ENCODE data around the gene NHSL2.

DNA sequence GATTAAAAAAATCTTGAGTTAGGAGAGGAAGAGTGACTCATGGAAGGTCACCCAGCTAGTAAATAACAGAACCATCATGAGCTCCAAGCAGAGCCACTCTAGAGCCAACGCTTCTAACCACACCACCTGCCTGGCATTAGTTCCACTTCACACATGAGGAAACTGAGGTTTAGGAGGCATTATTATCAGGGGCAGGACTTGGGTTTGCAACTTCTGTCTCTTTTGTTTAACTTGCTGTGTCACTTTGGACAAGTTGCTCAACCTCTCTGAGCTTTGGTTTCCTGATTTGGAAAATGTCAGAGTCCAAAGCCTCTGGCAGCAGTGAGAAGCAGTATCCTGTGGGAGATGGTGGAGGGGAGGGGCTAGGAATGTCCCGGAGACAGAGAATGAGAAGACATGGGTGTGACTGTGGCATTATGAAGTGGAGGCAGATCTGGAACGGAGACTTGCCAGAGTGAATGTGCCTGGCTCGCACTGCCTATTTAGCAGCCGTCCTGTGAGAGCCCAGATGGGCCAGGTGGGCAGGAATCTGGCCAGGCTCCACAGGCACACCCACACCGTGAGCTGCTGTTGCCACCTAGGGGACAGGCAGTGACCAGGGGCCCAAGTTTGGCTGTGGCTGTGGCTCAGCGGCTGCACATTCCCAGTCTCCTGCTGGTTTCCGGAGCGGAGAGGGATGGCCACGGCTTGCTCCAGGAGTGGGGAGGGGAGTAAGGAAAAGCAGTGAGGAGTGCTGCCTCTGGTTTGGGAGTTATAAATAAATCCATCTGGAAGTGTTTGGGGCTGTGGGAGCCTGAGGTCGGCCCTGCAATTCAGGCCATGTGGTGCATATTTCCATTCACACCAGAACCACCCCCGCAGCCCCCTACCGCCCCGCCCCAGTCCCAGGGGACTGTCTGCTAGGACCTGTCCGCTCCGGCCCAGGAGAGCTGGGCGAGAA lies 93.4 kb downstream of the NHSL2 start:
- TF ChIP-seq, protein P1, sequence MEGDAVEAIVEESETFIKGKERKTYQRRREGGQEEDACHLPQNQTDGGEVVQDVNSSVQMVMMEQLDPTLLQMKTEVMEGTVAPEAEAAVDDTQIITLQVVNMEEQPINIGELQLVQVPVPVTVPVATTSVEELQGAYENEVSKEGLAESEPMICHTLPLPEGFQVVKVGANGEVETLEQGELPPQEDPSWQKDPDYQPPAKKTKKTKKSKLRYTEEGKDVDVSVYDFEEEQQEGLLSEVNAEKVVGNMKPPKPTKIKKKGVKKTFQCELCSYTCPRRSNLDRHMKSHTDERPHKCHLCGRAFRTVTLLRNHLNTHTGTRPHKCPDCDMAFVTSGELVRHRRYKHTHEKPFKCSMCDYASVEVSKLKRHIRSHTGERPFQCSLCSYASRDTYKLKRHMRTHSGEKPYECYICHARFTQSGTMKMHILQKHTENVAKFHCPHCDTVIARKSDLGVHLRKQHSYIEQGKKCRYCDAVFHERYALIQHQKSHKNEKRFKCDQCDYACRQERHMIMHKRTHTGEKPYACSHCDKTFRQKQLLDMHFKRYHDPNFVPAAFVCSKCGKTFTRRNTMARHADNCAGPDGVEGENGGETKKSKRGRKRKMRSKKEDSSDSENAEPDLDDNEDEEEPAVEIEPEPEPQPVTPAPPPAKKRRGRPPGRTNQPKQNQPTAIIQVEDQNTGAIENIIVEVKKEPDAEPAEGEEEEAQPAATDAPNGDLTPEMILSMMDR (IDR thresholded peaks at IDR 0.05) = no peak
- TF ChIP-seq POLR2AphosphoS5 (IDR thresholded peaks at IDR 0.05) = no peak
- TF ChIP-seq POLR2A (IDR thresholded peaks at IDR 0.05) = no peak
